Progenitor cell of endocrine pancreas (in vitro differentiated cells): ENCODE data around the gene ACD. TPM values are rescaled to one million over a fixed set of nuclear protein-coding genes. Genes with fewer than 3 reads are reported as not detected.

Experiments
- DNase-seq: peaks from one replicate; pipeline ENCODE4 v3.0.0; 2021; ENCODE audit warnings: low spot score; ENCODE audit not compliant: unreplicated experiment
- H3K27ac Mint-ChIP-seq: 2 replicates; pipeline ENCODE4 v1.8.0; 2021; ENCODE audit warnings: mild to moderate bottlenecking, moderate library complexity, mixed read lengths
- H3K27me3 Mint-ChIP-seq: 2 replicates; pipeline ENCODE4 v1.8.0; 2021; ENCODE audit warnings: mixed read lengths
- H3K36me3 Mint-ChIP-seq: 2 replicates; pipeline ENCODE4 v1.8.0; 2022; ENCODE audit warnings: mixed read lengths; ENCODE audit not compliant: insufficient read depth
- H3K4me1 Mint-ChIP-seq: 2 replicates; pipeline ENCODE4 v1.8.0; 2021; ENCODE audit warnings: low read depth, mixed read lengths
- H3K4me3 Mint-ChIP-seq: 2 replicates; pipeline ENCODE4 v1.8.0; 2021; ENCODE audit warnings: low read depth, mild to moderate bottlenecking, moderate library complexity, mixed read lengths
- H3K9me3 Mint-ChIP-seq: 2 replicates; pipeline ENCODE4 v1.8.0; 2021; ENCODE audit warnings: low read depth, mixed read lengths
- total RNA-seq: library from RNA; stranded (reverse); gene quantifications from 2 replicates; pipeline ENCODE4 v1.2.1, GENCODE V29; 2021
- TF ChIP-seq, protein P1 (sequence below): fragments of 200-600 bp; sonication (generic); IDR thresholded peaks from one replicate; pipeline ENCODE4 v1.5.0; 2021; ENCODE audit warnings: antibody characterized with exemption, mild to moderate bottlenecking; ENCODE audit not compliant: unreplicated experiment

The ACD gene
- total RNA-seq, 1 donor from 2014 or later: 32.7 TPM

DNA sequence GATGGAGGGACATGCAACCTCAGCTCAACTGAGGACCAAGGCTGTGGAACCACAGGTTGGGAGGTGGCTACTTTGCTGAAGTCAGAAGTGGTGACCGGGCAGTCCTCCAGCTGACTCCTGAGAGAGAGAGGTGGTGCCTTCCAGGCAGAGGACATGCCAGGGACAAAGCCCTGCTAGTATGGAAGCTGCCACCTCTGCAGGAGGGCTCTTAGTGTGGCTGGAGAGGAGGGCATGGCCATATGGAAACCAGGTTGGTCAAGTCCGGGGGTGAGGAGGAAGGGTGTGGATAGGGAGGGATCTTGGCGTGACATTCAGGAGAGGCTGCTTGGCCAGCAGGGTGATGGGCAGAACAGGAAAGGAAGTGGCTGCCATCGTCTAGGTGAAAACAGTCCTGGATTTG is 12.2 kb upstream of the ACD start:
- H3K27ac Mint-ChIP-seq: no peak overlapping the region
- H3K9me3 Mint-ChIP-seq: no peaks in the 10 kb centered on the region
- DNase-seq: no peak
- TF ChIP-seq, protein P1, sequence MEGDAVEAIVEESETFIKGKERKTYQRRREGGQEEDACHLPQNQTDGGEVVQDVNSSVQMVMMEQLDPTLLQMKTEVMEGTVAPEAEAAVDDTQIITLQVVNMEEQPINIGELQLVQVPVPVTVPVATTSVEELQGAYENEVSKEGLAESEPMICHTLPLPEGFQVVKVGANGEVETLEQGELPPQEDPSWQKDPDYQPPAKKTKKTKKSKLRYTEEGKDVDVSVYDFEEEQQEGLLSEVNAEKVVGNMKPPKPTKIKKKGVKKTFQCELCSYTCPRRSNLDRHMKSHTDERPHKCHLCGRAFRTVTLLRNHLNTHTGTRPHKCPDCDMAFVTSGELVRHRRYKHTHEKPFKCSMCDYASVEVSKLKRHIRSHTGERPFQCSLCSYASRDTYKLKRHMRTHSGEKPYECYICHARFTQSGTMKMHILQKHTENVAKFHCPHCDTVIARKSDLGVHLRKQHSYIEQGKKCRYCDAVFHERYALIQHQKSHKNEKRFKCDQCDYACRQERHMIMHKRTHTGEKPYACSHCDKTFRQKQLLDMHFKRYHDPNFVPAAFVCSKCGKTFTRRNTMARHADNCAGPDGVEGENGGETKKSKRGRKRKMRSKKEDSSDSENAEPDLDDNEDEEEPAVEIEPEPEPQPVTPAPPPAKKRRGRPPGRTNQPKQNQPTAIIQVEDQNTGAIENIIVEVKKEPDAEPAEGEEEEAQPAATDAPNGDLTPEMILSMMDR: no peak
- no peaks in the 10 kb centered on the region for H3K27me3 Mint-ChIP-seq
- no peak overlapping the region for H3K4me3 Mint-ChIP-seq
- no peaks in the 10 kb centered on the region for H3K36me3 Mint-ChIP-seq
- H3K4me1 Mint-ChIP-seq: peaks cover 2% of the 10 kb centered on the region

DNA sequence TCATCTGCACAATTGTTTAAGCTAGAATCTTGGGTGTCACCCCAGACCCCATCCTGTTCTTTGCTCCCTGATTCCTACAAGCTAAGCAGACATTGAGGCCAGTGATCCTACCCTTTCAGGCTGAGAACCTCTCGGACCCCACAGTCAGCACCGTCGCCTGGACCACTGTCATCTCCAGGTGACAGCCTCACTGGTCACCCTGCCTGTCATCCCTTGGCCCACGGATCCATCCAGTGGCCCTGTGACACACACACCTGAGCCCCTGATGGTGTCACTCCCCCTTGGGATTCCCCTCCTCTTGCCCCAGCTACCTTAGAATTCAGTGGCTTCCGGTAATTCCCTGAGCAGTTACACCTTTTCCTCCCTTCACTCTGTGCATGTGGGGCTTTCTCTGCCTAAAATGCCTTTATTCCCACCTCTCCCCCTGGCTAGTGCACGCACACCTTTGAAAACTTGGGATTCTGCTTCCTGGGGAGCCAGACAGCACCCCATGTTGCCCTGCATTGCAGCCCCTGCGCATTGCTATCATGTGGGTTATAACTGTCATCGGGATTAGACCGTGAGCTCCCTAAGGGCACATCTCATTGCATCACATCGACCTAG is 9.5 kb upstream of the ACD start:
- Mint-ChIP-seq H3K27ac (no peak overlapping the region), H3K4me3 (no peak overlapping the region), H3K27me3 (no peaks in the 10 kb centered on the region), H3K9me3 (no peaks in the 10 kb centered on the region), H3K36me3 (no peaks in the 10 kb centered on the region), H3K4me1 (peaks cover 2% of the 10 kb centered on the region)
- TF ChIP-seq, protein P1: no peak
- DNase-seq: no peak

DNA sequence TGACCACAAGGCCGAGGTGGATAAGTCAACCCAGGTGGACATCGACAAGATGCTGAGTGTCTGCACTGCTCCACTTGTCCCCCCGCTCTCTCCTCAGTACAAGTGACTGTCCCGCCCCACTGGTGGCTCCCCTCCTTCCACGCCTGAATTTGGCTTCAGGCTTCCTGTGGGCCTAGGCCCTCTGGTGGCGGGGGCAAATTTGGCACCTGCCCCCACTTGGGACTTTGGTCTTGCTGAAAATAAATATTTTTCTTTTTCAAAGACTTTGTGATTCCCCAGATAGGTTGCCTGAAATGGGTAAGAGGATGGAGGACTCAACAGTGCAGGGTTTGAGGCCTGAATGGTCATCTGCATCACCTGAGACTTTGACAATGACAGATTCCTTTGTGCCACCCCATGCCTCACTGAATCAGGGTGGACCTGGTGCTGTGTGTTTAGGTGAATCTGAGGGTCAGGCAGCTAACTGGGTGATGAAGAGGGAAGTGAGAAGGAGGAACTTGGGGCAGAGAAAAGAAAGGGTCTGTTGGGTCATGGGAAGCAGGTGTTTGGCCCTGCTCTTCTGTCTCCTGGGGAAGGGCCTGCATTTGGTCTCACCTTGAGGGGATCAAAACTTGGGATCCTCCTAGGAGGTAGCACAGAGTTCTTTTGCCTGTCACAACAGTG is 8.6 kb upstream of the ACD start:
- no peaks in the 10 kb centered on the region for H3K9me3 Mint-ChIP-seq
- no peak overlapping the region for H3K27ac Mint-ChIP-seq
- peaks cover 4% of the 10 kb centered on the region for H3K36me3 Mint-ChIP-seq
- no peaks in the 10 kb centered on the region for H3K27me3 Mint-ChIP-seq
- TF ChIP-seq, protein P1: no peak
- peaks cover 3% of the 10 kb centered on the region for H3K4me1 Mint-ChIP-seq
- no peak overlapping the region for H3K4me3 Mint-ChIP-seq
- DNase-seq: no peak

DNA sequence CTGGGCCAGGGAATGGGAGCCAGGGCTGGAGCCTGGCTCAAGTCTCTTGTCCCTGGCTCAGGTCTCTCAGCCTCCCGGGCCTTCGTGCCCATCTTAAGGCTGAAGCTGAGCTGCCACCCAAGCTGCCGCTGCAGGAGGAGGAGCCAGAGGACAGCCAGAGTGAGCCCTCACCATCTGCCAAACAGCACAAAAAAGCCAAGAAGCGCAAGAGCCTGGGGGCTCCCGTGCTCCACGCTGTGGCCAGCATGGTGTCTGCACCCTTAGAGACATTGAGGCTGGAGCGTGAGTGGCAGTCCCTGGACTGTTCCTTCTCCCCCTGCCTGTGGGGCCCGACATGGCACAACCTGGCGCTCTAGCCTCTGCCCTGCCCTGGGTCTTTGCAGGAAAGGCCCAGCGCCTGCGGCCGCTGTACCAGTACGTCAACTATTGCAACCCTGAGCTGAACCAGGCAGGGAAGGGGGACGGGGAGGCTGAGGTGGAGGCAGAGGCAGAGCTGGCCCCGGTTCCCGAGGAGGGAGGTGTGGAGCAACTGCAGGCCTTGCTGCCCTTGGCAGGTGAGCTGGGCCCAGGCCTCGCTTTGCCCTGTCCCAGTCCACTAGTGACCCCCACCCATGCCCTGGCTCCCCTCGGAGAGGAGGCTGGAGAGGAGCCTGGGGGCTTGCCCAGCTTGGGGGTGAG is 7.9 kb upstream of the ACD start:
- H3K4me1 Mint-ChIP-seq: peaks cover 3% of the 10 kb centered on the region
- DNase-seq: peak; percentile 77
- TF ChIP-seq, protein P1: peak; percentile 76
- H3K36me3 Mint-ChIP-seq: peaks cover 4% of the 10 kb centered on the region
- H3K9me3 Mint-ChIP-seq: no peaks in the 10 kb centered on the region
- H3K4me3 Mint-ChIP-seq: peak overlapping the region; percentile 14
- no peaks in the 10 kb centered on the region for H3K27me3 Mint-ChIP-seq
- no peak overlapping the region for H3K27ac Mint-ChIP-seq

DNA sequence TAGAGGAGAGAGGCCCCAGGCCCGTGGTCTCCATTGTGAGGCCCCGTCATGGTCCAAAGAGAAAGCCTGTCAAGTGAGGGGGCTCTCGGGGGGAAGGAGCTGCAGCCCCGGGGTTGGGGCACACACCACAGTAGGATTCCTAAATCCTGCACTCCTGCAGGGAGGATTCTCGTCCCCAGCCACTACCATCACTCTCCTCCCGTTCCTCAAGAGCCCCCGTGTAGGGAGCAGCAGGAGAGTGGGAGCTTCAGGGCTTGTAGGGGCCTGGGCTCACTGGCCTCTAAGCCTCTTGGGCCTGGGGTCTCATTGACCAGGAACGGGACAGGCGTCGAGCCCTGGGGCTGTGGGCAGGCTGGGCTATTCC is 7.4 kb upstream of the ACD start:
- H3K4me1 Mint-ChIP-seq: peaks cover 3% of the 10 kb centered on the region
- DNase-seq: no peak
- TF ChIP-seq, protein P1: no peak
- no peak overlapping the region for H3K27ac Mint-ChIP-seq
- H3K4me3 Mint-ChIP-seq: peak overlapping the region; percentile 80
- H3K9me3 Mint-ChIP-seq: no peaks in the 10 kb centered on the region
- H3K27me3 Mint-ChIP-seq: no peaks in the 10 kb centered on the region
- H3K36me3 Mint-ChIP-seq: peaks cover 4% of the 10 kb centered on the region
